Muscle layer of duodenum (tissue), 2 donors: ENCODE results near the gene PLXND1.
"Not testable (repeated sequence)": the region's sequence is repeated elsewhere in the genome, so short reads cannot be mapped to it uniquely, and the experiment has no call there.

Experiments used
- H3K27ac ChIP-seq: one replicate; pipeline ENCODE4 v1.7.0; 2013; ENCODE audit warnings: mild to moderate bottlenecking, low read length
- H3K27me3 ChIP-seq: one replicate; pipeline ENCODE4 v1.7.0; 2013; ENCODE audit warnings: low read depth, mild to moderate bottlenecking, control low read depth, low read length
- H3K36me3 ChIP-seq, 2 donors: one replicate each; pipeline ENCODE4 v1.7.0; 2013; ENCODE audit warnings: low read length in 2 of 2, control low read depth in 1 of 2, mild to moderate bottlenecking in 1 of 2; ENCODE audit not compliant: insufficient read depth in 2 of 2, control insufficient read depth in 1 of 2
- H3K4me1 ChIP-seq, 2 donors: one replicate each; pipeline ENCODE4 v1.7.0; 2013; ENCODE audit warnings: low read length in 2 of 2, mild to moderate bottlenecking in 2 of 2, control low read depth in 1 of 2, moderate library complexity in 1 of 2; ENCODE audit not compliant: insufficient read depth in 2 of 2, control insufficient read depth in 1 of 2
- H3K4me3 ChIP-seq, 2 donors: one replicate each; pipeline ENCODE4 v1.7.0; 2013; ENCODE audit warnings: low read length in 2 of 2, low read depth in 1 of 2, mild to moderate bottlenecking in 1 of 2
- H3K9me3 ChIP-seq, 2 donors: one replicate each; pipeline ENCODE4 v1.7.0; 2013; ENCODE audit warnings: low read length in 2 of 2, control low read depth in 1 of 2, mild to moderate bottlenecking in 1 of 2; ENCODE audit not compliant: control insufficient read depth in 1 of 2
- donor health status: healthy.

The PLXND1 gene

GRCh38 chr3:129519449-129519848 lies 87.0 kb downstream of the PLXND1 start:
- Histone ChIP-seq H3K27me3 (no peaks in the 10 kb centered on the region), H3K9me3 (no peaks in the 10 kb centered on the region), H3K27ac (no peak overlapping the region), H3K4me3 (no peak overlapping the region), H3K4me1 (no peaks in the 10 kb centered on the region), H3K36me3 (peaks cover 0 to 44% of the 10 kb centered on the region in 2 donors)

DNA sequence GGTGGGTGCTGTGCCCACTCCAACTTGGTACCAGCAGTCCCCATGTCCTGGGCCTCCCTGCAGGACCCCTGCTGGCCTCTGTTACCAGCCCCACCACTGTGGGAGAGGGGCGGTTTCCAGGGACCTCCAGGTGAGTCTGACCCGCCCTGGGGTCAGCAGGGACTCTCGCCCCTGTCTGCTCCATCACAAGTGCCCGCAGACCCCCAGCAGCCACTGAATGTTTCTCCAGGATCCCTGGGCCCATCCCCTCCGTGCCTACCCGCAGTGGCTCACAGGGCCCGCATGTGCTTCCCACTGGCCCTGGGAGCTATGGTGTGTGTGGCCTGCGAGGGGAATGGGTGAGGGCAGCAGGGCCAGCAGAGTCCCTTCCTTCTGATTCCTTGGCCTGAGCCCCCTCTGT lies 87.9 kb downstream of the PLXND1 start:
- H3K27me3 ChIP-seq = no peaks in the 10 kb centered on the region
- no peaks in the 10 kb centered on the region for H3K4me1 ChIP-seq
- H3K36me3 ChIP-seq = peaks cover 0 to 51% of the 10 kb centered on the region in 2 donors
- no peak overlapping the region for H3K27ac ChIP-seq
- H3K4me3 ChIP-seq = no peak overlapping the region
- no peaks in the 10 kb centered on the region for H3K9me3 ChIP-seq

GRCh38 chr3:129518038-129518561 lies 88.4 kb downstream of the PLXND1 start:
- Histone ChIP-seq H3K4me3 (no peak overlapping the region), H3K4me1 (no peaks in the 10 kb centered on the region), H3K9me3 (no peaks in the 10 kb centered on the region), H3K27me3 (no peaks in the 10 kb centered on the region), H3K27ac (no peak overlapping the region), H3K36me3 (peaks cover 4 to 56% of the 10 kb centered on the region in 2 donors)

GRCh38 chr3:129517516-129517915 lies 89.0 kb downstream of the PLXND1 start:
- Histone ChIP-seq H3K9me3 (no peaks in the 10 kb centered on the region), H3K27ac (no peak overlapping the region), H3K36me3 (peaks cover 7 to 62% of the 10 kb centered on the region in 2 donors), H3K27me3 (no peaks in the 10 kb centered on the region), H3K4me3 (no peak overlapping the region), H3K4me1 (no peaks in the 10 kb centered on the region)

GRCh38 chr3:129515821-129516432 lies 90.5 kb downstream of the PLXND1 start:
- not testable (repeated sequence) for H3K4me3 ChIP-seq, H3K27ac ChIP-seq, H3K27me3 ChIP-seq, H3K4me1 ChIP-seq, H3K9me3 ChIP-seq
- H3K36me3 ChIP-seq = peaks cover 12 to 68% of the 10 kb centered on the region in 2 donors

DNA sequence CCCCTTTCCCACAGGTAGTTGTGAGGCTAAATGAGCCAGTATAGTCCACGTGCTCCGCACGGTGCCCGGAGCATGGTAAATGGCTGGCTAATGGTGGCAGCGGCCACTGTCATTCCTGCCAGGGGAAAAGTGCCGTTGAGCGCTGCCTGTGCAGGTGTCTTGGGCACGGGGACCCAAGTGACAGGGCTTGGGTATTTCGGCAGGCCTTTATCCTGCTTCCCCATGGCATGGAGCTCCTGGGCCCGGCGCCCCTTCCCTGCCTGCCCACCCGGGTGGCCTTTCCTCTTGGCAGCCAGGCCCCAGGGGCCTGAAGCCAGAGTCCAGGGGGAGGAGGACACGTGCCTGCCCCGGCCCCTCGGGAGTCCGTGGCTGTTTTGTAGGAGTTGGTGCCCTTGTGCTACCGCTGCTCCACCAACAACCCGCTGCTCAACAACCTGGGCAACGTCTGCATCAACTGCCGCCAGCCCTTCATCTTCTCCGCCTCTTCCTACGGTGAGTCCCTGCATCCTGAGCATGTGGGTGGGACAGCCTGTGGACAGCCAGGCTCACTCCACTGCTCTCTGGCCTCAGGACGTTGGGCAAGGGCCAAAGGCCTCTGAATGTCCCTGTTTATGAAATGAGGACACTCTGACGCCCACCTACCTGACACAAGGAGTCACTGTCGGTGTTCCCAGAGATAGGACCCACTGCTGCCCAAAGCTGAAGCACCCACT lies 91.2 kb downstream of the PLXND1 start:
- H3K9me3 ChIP-seq, H3K27me3 ChIP-seq, H3K4me1 ChIP-seq, H3K4me3 ChIP-seq, H3K27ac ChIP-seq: not testable (repeated sequence)
- peaks cover 12 to 74% of the 10 kb centered on the region in 2 donors for H3K36me3 ChIP-seq

GRCh38 chr3:129514563-129514962 lies 91.9 kb downstream of the PLXND1 start:
- Histone ChIP-seq H3K9me3 (no peaks in the 10 kb centered on the region), H3K27me3 (no peaks in the 10 kb centered on the region), H3K4me3 (no peak overlapping the region), H3K36me3 (peaks cover 12 to 70% of the 10 kb centered on the region in 2 donors), H3K27ac (no peak overlapping the region), H3K4me1 (no peaks in the 10 kb centered on the region)

DNA sequence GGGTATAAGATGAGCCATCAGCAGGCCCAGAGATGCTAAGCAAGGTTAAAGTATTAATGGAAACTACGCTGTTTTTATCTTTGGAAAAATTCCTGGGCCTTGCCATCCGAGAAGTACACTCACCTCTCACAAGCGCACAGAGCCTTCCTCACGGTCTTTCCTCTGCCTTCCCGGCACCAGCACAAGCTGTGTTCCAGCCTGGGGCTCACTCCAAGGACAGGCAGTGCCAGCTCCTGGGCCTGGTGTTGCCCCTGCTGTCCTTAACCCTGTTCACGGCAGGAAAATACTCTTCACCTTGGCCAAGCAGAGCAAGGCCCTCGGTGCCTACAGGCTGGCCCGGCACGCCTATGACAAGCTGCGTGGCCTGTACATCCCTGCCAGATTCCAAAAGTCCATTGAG lies 92.4 kb downstream of the PLXND1 start:
- H3K27me3 ChIP-seq = no peaks in the 10 kb centered on the region
- no peak overlapping the region for H3K27ac ChIP-seq
- peaks cover 12 to 66% of the 10 kb centered on the region in 2 donors for H3K36me3 ChIP-seq
- H3K9me3 ChIP-seq = no peaks in the 10 kb centered on the region
- H3K4me3 ChIP-seq = no peak overlapping the region
- no peaks in the 10 kb centered on the region for H3K4me1 ChIP-seq

DNA sequence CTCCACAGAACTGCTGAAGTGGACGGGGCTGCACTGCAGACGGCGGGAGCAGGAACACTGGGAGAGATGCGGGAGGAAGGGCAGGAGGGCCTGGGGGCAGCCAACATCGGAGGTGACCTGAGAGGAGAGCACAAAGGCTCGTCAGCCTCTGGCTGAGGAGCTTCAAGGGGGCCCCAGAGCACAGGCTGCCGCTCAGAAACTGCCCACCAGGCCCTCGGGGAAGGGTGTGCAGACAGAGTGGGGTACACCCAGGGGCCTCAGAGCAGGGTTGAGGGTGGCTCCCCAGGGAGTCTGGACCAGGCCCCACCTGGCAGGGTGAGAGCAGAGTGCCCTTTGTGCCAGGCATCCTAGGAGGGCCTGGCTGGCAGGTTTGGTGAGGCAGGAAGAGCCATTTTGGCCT lies 92.8 kb downstream of the PLXND1 start:
- Histone ChIP-seq H3K36me3 (peaks cover 12 to 63% of the 10 kb centered on the region in 2 donors), H3K4me3 (no peak overlapping the region), H3K4me1 (no peaks in the 10 kb centered on the region), H3K27me3 (no peaks in the 10 kb centered on the region), H3K9me3 (no peaks in the 10 kb centered on the region), H3K27ac (no peak overlapping the region)

GRCh38 chr3:129512595-129512994 lies 93.9 kb downstream of the PLXND1 start:
- Histone ChIP-seq H3K36me3 (peaks cover 12 to 62% of the 10 kb centered on the region in 2 donors), H3K4me1 (no peaks in the 10 kb centered on the region), H3K4me3 (no peak overlapping the region), H3K9me3 (no peaks in the 10 kb centered on the region), H3K27me3 (no peaks in the 10 kb centered on the region), H3K27ac (no peak overlapping the region)

GRCh38 chr3:129507181-129507831 lies 99.2 kb downstream of the PLXND1 start:
- Histone ChIP-seq H3K27ac (no peak overlapping the region), H3K27me3 (no peaks in the 10 kb centered on the region), H3K4me3 (no peak overlapping the region), H3K36me3 (peaks cover 28 to 61% of the 10 kb centered on the region in 2 donors), H3K9me3 (no peaks in the 10 kb centered on the region), H3K4me1 (no peaks in the 10 kb centered on the region)
